IPS-NIHi7 (cell line): ENCODE results near the gene IL4I1.
"Not testable (repeated sequence)": the region's sequence is repeated elsewhere in the genome, so short reads cannot be mapped to it uniquely, and the experiment has no call there.

Source experiments
- DNase-seq: peaks from one replicate; pipeline ENCODE4 v3.0.0; 2012; ENCODE audit warnings: mixed read lengths; ENCODE audit errors: extremely low spot score

Gene IL4I1

GRCh38 chr19:49896863-49897621 is at the start of gene IL4I1:
IL4I1 (minus strand) TSS chr19:49896887; CDS start chr19:49896160, 727 bp downstream.
- no peak for DNase-seq

GRCh38 chr19:49946415-49946814 is 49.7 kb upstream of the IL4I1 start:
- DNase-seq, result no peak

- DNase-seq, result not testable (repeated sequence)
These were observed 47.9 kb upstream of the IL4I1 start for GRCh38 chr19:49944567-49944966.

GRCh38 chr19:49940482-49940791 is 43.8 kb upstream of the IL4I1 start:
- no peak for DNase-seq

- DNase-seq, result peak; percentile 5
These were observed 43.2 kb upstream of the IL4I1 start for GRCh38 chr19:49939721-49940481.

- DNase-seq, result no peak
These were observed 42.0 kb upstream of the IL4I1 start for GRCh38 chr19:49938662-49939061.

GRCh38 chr19:49937750-49938381 is 41.2 kb upstream of the IL4I1 start:
- peak; percentile 87 for DNase-seq

- no peak for DNase-seq
These were observed 39.9 kb upstream of the IL4I1 start for GRCh38 chr19:49936549-49936948.

GRCh38 chr19:49933643-49934042 is 37.0 kb upstream of the IL4I1 start:
- DNase-seq, result no peak

GRCh38 chr19:49932731-49933131 is 36.0 kb upstream of the IL4I1 start:
- no peak for DNase-seq

GRCh38 chr19:49932041-49932451 is 35.4 kb upstream of the IL4I1 start:
- no peak for DNase-seq

GRCh38 chr19:49931293-49932040 is 34.8 kb upstream of the IL4I1 start:
- no peak for DNase-seq

- DNase-seq, result peak; percentile 60
These were observed 33.9 kb upstream of the IL4I1 start for GRCh38 chr19:49930483-49931011.

GRCh38 chr19:49929611-49930482 is 33.2 kb upstream of the IL4I1 start:
- DNase-seq, result peak; percentile 94

- peak; percentile 95 for DNase-seq
These were observed 32.5 kb upstream of the IL4I1 start, which contains the start of the genes ATF5 and NUP62 for GRCh38 chr19:49929121-49929610. ATF5 (plus strand) TSS chr19:49929205; CDS start chr19:49930851, 1,646 bp downstream. NUP62 (minus strand) TSS chr19:49929504; CDS start chr19:49909807, 19,697 bp downstream.

GRCh38 chr19:49927526-49928264 is 31.0 kb upstream of the IL4I1 start:
- no peak for DNase-seq

- no peak for DNase-seq
These were observed 29.8 kb upstream of the IL4I1 start for GRCh38 chr19:49926515-49926914.

- no peak for DNase-seq
These were observed 28.8 kb upstream of the IL4I1 start for GRCh38 chr19:49925486-49925885.

GRCh38 chr19:49924881-49925210 is 28.2 kb upstream of the IL4I1 start:
- DNase-seq, result not testable (repeated sequence)
